Stomach (tissue), 9 donors: Measurements from ENCODE around the gene B3GALNT1. TPM values are rescaled to one million over a fixed set of nuclear protein-coding genes. Genes with fewer than 3 reads are reported as not detected.
A peak's percentile ranks its signal among the peaks of the same experiment; 100 is the strongest.

ENCODE experiments used
- DNase-seq, 2 donors: peaks; one replicate each; pipeline versions ENCODE4 v3.0.0 to v3.0.0-alpha.2; 2013 to 2019
- H3K27ac ChIP-seq, 5 donors: fragments of 200-600 bp in 4 of 5; sonication (generic) in 4 of 5; one replicate each; pipeline ENCODE4 v1.5.1; 2013 to 2019; ENCODE audit warnings: mild to moderate bottlenecking in 1 of 5, moderate library complexity in 1 of 5
- H3K27me3 ChIP-seq, 3 donors: fragments of 200-600 bp; sonication (generic); one replicate each; pipeline ENCODE4 v1.5.1; 2017 to 2019; ENCODE audit warnings: mixed run types in 1 of 3
- H3K36me3 ChIP-seq, 4 donors: fragments of 200-600 bp; sonication (generic); 1 replicate in 3 of 4; 2 replicates in 1 of 4; pipeline ENCODE4 v1.5.1; 2016 to 2019
- H3K4me1 ChIP-seq, 4 donors: fragments of 200-600 bp; sonication (generic); one replicate each; pipeline ENCODE4 v1.5.1; 2016 to 2019
- H3K4me3 ChIP-seq, 4 donors: fragments of 200-600 bp; sonication (generic) in 3 of 4; one replicate each; pipeline ENCODE4 v1.5.1; 2016 to 2019; ENCODE audit warnings: mild to moderate bottlenecking in 1 of 4
- H3K9me3 ChIP-seq, 4 donors: fragments of 200-600 bp; sonication (generic); one replicate each; pipeline ENCODE4 v1.5.1; 2016 to 2019
- EP300 ChIP-seq: sonication (generic); formaldehyde crosslinking; IDR thresholded peaks from one replicate; pipeline ENCODE4 v1.6.1; 2017; ENCODE audit warnings: antibody characterized with exemption
- POLR2A ChIP-seq, 4 donors: fragments of 450-650 bp; IDR thresholded peaks; one replicate each; pipeline ENCODE4 v1.6.1; 2016; ENCODE audit warnings: antibody characterized with exemption in 4 of 4, control low read depth in 2 of 4, mild to moderate bottlenecking in 1 of 4, moderate library complexity in 1 of 4
- POLR2AphosphoS5 ChIP-seq, 3 donors: sonication (generic); formaldehyde crosslinking; IDR thresholded peaks; one replicate each; pipeline ENCODE4 v1.6.1; 2016; ENCODE audit warnings: antibody characterized with exemption in 3 of 3
- WGBS, 5 donors: extraction: QIAGEN DNeasy Blood & Tissue Kit in 3 of 5; methylation state at CpG; one replicate each; pipeline versions ENCODE4 v1.1.5 to v1.1.7; 2013 to 2018; 5-methylcytosine and 5-hydroxymethylcytosine counted together
- intact Hi-C: fragments of 100-400 bp; cut with DNase I; formaldehyde crosslinking; loops from one replicate; pipeline ENCODE4 v1.15.1; 2023; ENCODE audit warnings: low total_unique reads
- polyA plus RNA-seq, 3 donors: library from polyadenylated mRNA; stranded (reverse); fragments of 200-250 nt; gene quantifications; one replicate each; pipeline ENCODE4 v1.2.3, GENCODE V29; 2013
- total RNA-seq, 5 donors: library from RNA; depleted of rRNA; stranded (reverse); fragments of >200 nt; gene quantifications; one replicate each; pipeline versions ENCODE4 v1.1.0 to v1.2.3, GENCODE V29; 2014 to 2016
- TF ChIP-seq, protein P1 (sequence below), 7 experiments: fragments of 450-650 bp in 4 of 7; fragments of 200-600 bp in 3 of 7; sonication (generic) in 3 of 7; IDR thresholded peaks; one replicate each; pipeline ENCODE4 v1.5.1; 2016 to 2019; ENCODE audit warnings: antibody characterized with exemption in 7 of 7, control low read depth in 2 of 7, mild to moderate bottlenecking in 1 of 7
- donor health status: healthy with polysubstance abuse.
- donor health status: Bipolar disorder and iron deficiency.
- donor health status: healthy.

The B3GALNT1 gene
- total and polyA plus RNA-seq, 8 donors, result 2.7 to 26.1 (median 4.7) TPM; not detected in 2

DNA sequence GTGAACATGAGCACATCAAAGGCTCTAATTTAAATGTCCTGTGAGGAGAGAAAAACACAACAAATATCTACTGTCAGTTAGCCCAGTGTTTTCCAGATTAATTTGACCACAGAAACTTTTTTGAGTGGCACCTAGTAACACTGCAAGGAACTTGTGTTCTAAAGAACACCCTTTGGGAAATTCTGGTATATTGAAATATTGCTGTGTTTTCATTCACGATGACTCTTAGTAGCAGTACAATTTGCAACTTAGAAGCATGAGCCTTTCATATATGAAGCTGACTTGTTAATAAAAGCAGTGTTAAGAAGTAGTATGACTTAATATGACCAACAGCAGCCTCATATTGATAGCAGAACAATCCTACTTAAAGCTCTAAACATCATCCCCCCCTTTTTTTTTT, 32.0 kb downstream of the B3GALNT1 start:
- peaks cover 0 to 20% (median 3%) of the 10 kb centered on the region in 4 donors for H3K36me3 ChIP-seq
- 95 to 100% (median 100%) methylated on average over 1 of the region's 1 CpG for WGBS, 5 donors
- TF ChIP-seq EP300 (no peak), POLR2AphosphoS5 (IDR thresholded peaks at IDR 0.05) (no peak), POLR2A (IDR thresholded peaks at IDR 0.05) (no peak)
- TF ChIP-seq, protein P1, sequence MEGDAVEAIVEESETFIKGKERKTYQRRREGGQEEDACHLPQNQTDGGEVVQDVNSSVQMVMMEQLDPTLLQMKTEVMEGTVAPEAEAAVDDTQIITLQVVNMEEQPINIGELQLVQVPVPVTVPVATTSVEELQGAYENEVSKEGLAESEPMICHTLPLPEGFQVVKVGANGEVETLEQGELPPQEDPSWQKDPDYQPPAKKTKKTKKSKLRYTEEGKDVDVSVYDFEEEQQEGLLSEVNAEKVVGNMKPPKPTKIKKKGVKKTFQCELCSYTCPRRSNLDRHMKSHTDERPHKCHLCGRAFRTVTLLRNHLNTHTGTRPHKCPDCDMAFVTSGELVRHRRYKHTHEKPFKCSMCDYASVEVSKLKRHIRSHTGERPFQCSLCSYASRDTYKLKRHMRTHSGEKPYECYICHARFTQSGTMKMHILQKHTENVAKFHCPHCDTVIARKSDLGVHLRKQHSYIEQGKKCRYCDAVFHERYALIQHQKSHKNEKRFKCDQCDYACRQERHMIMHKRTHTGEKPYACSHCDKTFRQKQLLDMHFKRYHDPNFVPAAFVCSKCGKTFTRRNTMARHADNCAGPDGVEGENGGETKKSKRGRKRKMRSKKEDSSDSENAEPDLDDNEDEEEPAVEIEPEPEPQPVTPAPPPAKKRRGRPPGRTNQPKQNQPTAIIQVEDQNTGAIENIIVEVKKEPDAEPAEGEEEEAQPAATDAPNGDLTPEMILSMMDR (IDR thresholded peaks at IDR 0.05), result no peak
- H3K4me3 ChIP-seq, result no peak overlapping the region
- H3K9me3 ChIP-seq, result no peaks in the 10 kb centered on the region
- H3K27ac ChIP-seq, result no peak overlapping the region
- H3K4me1 ChIP-seq, result peaks cover 6 to 34% (median 17%) of the 10 kb centered on the region in 4 donors
- no peak for DNase-seq
- H3K27me3 ChIP-seq, result no peaks in the 10 kb centered on the region
- intact Hi-C loops, result no loop called here

DNA sequence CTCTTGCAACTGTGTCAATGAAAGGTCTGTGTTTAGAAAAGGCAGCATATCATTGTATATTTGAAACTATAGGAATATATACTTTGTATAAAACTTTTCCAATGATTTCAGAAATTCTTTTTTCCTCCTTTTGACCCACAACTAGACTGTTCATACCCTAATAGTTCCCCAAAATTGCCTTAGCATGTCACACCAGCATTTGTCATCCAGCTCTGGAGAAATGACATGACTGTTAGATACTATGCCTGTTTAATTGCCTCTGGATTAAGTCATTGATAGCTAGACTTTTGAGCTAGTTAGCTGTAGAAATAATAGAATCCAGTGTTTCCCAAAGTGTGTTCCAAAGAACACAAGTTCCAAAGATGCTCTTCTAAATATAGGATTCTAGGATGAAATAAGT, 32.4 kb downstream of the B3GALNT1 start:
- no peaks in the 10 kb centered on the region for H3K9me3 ChIP-seq
- no peak for DNase-seq
- intact Hi-C loops, result no loop called here
- H3K27ac ChIP-seq, result no peak overlapping the region
- no peaks in the 10 kb centered on the region for H3K27me3 ChIP-seq
- no peak overlapping the region for H3K4me3 ChIP-seq
- peaks cover 0 to 22% (median 4%) of the 10 kb centered on the region in 4 donors for H3K36me3 ChIP-seq
- TF ChIP-seq POLR2A (IDR thresholded peaks at IDR 0.05), result no peak
- no peak for TF ChIP-seq EP300
- no peak for TF ChIP-seq POLR2AphosphoS5 (IDR thresholded peaks at IDR 0.05)
- TF ChIP-seq, protein P1 (IDR thresholded peaks at IDR 0.05), result no peak
- peaks cover 6 to 34% (median 17%) of the 10 kb centered on the region in 4 donors for H3K4me1 ChIP-seq

DNA sequence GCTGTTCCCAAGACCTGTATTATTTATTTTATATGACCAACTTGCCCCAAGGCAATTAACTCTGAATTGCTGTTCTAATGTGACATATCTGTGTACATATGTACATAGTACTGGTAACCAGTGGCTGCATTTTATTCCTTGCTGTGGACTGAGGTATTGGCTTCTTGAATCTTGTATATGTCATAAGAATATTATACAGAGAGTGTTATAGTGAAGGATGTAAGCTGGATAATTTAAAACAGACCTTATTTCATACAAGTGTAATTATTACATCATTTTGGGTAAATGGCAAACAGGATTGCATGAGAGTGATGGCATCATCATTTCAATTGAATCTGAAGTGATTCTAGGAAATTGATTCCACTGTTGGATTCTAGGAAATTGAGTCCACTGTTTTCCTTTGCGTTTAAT, 32.9 kb downstream of the B3GALNT1 start:
- WGBS, 5 donors, result 53 to 88% (median 79%) methylated on average over 1 of the region's 1 CpG
- TF ChIP-seq EP300, result no peak
- no peak for TF ChIP-seq POLR2AphosphoS5 (IDR thresholded peaks at IDR 0.05)
- TF ChIP-seq, protein P1 (IDR thresholded peaks at IDR 0.05), result no peak
- no peak for DNase-seq
- Histone ChIP-seq H3K4me3 (no peak overlapping the region), H3K4me1 (peaks cover 6 to 34% (median 17%) of the 10 kb centered on the region in 4 donors), H3K36me3 (peaks cover 0 to 22% (median 7%) of the 10 kb centered on the region in 4 donors), H3K27ac (no peak overlapping the region), H3K27me3 (no peaks in the 10 kb centered on the region), H3K9me3 (no peaks in the 10 kb centered on the region)
- intact Hi-C loops, result no loop called here

DNA sequence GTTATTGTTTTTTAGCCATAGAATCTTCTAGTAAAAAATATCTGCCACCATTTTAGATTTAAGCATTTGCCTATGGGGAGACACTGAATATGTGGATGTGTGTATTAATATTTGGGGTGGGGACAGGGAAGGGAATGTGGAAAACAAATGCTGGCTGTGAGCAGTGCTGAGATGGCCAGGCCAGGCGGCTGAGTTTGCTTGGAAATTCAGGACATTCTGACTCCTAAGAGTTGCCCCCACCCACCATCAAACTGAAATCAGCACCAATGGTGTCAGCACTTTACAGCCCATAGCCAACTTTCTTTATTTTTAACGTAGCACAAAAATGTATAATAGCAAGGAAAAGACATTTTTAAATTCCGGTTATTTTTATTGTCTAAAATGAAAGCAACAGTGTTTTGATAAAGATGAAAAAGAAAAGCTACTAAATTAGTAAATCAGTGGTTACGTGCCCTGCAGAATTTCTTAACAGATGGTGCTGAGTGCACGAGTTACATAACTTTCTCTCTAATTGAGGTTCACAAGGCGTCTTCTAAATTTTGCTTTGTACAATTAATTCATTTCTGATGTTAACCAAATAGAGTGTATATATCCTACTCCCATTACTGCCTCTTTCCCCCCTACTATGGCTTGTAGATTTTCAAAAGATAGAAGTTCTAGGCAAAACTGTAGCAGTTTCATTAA, 34.0 kb downstream of the B3GALNT1 start:
- WGBS, 5 donors, result 73 to 92% (median 82%) methylated on average over 6 of the region's 6 CpGs
- Histone ChIP-seq H3K36me3 (peaks cover 0 to 22% (median 8%) of the 10 kb centered on the region in 4 donors), H3K9me3 (no peaks in the 10 kb centered on the region), H3K27ac (peak overlapping the region in 3 of 5 donors; percentile 26 to 77 (median 73)), H3K27me3 (no peaks in the 10 kb centered on the region), H3K4me3 (no peak overlapping the region), H3K4me1 (peaks cover 6 to 34% (median 17%) of the 10 kb centered on the region in 4 donors)
- no peak for DNase-seq
- intact Hi-C loops, result no loop called here
- TF ChIP-seq, protein P1 (IDR thresholded peaks at IDR 0.05), result no peak
- no peak for TF ChIP-seq EP300
- TF ChIP-seq POLR2AphosphoS5 (IDR thresholded peaks at IDR 0.05), result no peak
- TF ChIP-seq POLR2A (IDR thresholded peaks at IDR 0.05), result no peak
